ENCODE data around the gene PAMR1.

- TF ChIP-seq CTCF (IDR thresholded peaks at IDR 0.05) (no peak), POLR2A (IDR thresholded peaks at IDR 0.05) (no peak)
These were observed 965 bp upstream of the PAMR1 start for GRCh38 chr11:35526370-35526792.

Measured in ovary (tissue), 3 donors.